DOHH2 (cell line): ENCODE results near the gene FBXO4.
"Not testable (repeated sequence)": the region's sequence is repeated elsewhere in the genome, so short reads cannot be mapped to it uniquely, and the experiment has no call there.

Experiments
- H3F3A ChIP-seq: fragments of 200-600 bp; sonication (generic), shearing (Covaris generic); 2 replicates; pipeline ENCODE4 v1.6.0; 2016; ENCODE audit warnings: antibody characterized with exemption, mild to moderate bottlenecking; ENCODE audit not compliant: control insufficient read depth, insufficient read depth
- H3K27ac ChIP-seq: fragments of 200-600 bp; sonication (generic); 2 replicates; pipeline ENCODE4 v1.5.1; 2014; ENCODE audit warnings: low read depth, mild to moderate bottlenecking, low read length, moderate library complexity
- H3K27me3 ChIP-seq: fragments of 200-600 bp; sonication (generic); 2 replicates; pipeline ENCODE4 v1.6.1; 2014; ENCODE audit warnings: mild to moderate bottlenecking, low read length, mixed read lengths; ENCODE audit not compliant: control insufficient read depth
- H3K36me3 ChIP-seq: fragments of 200-600 bp; sonication (generic); 2 replicates; pipeline ENCODE4 v1.6.1; 2014; ENCODE audit warnings: mild to moderate bottlenecking, low read length, moderate library complexity, mixed read lengths; ENCODE audit not compliant: control insufficient read depth
- H3K4me1 ChIP-seq: fragments of 200-600 bp; sonication (generic); 2 replicates; pipeline ENCODE4 v1.6.1; 2014; ENCODE audit warnings: mild to moderate bottlenecking, low read length, mixed read lengths; ENCODE audit not compliant: control insufficient read depth
- H3K4me2 ChIP-seq: fragments of 200-600 bp; sonication (generic); 2 replicates; pipeline ENCODE4 v1.6.0; 2014; ENCODE audit warnings: mild to moderate bottlenecking, low read length, moderate library complexity
- H3K4me3 ChIP-seq: fragments of 200-600 bp; sonication (generic); 2 replicates; pipeline ENCODE4 v1.5.1; 2014; ENCODE audit warnings: mild to moderate bottlenecking, low read length, mixed read lengths
- H3K79me2 ChIP-seq: fragments of 200-600 bp; sonication (generic); 2 replicates; pipeline ENCODE4 v1.6.1; 2014; ENCODE audit warnings: mild to moderate bottlenecking, low read length, mixed read lengths; ENCODE audit not compliant: control insufficient read depth
- H3K9me2 ChIP-seq: fragments of 200-600 bp; sonication (generic); replicated peaks from 2 replicates; pipeline ENCODE4 v1.6.1; 2014; ENCODE audit warnings: mild to moderate bottlenecking, low read length, mixed read lengths; ENCODE audit not compliant: control insufficient read depth
- H3K9me3 ChIP-seq: fragments of 200-600 bp; sonication (generic); 2 replicates; pipeline ENCODE4 v1.6.1; 2014; ENCODE audit warnings: antibody characterized with exemption, low read length, mixed read lengths; ENCODE audit not compliant: control insufficient read depth, insufficient read depth
- H4K20me1 ChIP-seq: fragments of 200-600 bp; sonication (generic); 2 replicates; pipeline ENCODE4 v1.6.0; 2014; ENCODE audit warnings: low read depth, mild to moderate bottlenecking, antibody characterized with exemption, low read length, moderate library complexity; ENCODE audit not compliant: control insufficient read depth, insufficient read depth
- CTCF ChIP-seq: fragments of 200-600 bp; sonication (generic); IDR thresholded peaks from one replicate; pipeline ENCODE4 v1.5.1; 2014; ENCODE audit warnings: antibody characterized with exemption, mild to moderate bottlenecking, low read depth, low read length; ENCODE audit not compliant: poor library complexity, severe bottlenecking
- EZH2phosphoT487 ChIP-seq: fragments of 200-600 bp; sonication (generic); IDR thresholded peaks from 2 replicates; pipeline ENCODE4 v1.6.1; 2017; ENCODE audit warnings: borderline replicate concordance, mild to moderate bottlenecking, antibody characterized with exemption, low read length, moderate library complexity, mixed read lengths

FBXO4 gene

GRCh38 chr5:41980870-41981269, 55.8 kb downstream of the FBXO4 start:
- no peaks in the 10 kb centered on the region for H3F3A ChIP-seq
- peaks cover 12% of the 10 kb centered on the region for H3K27me3 ChIP-seq
- H3K79me2 ChIP-seq: no peaks in the 10 kb centered on the region
- TF ChIP-seq EZH2phosphoT487 (no peak), CTCF (no peak)
- H3K4me2 ChIP-seq: no peak overlapping the region
- no peak overlapping the region for H3K27ac ChIP-seq
- H3K36me3 ChIP-seq: no peaks in the 10 kb centered on the region
- no peaks in the 10 kb centered on the region for H4K20me1 ChIP-seq
- H3K9me3 ChIP-seq: no peaks in the 10 kb centered on the region
- H3K4me3 ChIP-seq: no peak overlapping the region
- H3K9me2 ChIP-seq: no peaks in the 10 kb centered on the region
- H3K4me1 ChIP-seq: no peaks in the 10 kb centered on the region

DNA sequence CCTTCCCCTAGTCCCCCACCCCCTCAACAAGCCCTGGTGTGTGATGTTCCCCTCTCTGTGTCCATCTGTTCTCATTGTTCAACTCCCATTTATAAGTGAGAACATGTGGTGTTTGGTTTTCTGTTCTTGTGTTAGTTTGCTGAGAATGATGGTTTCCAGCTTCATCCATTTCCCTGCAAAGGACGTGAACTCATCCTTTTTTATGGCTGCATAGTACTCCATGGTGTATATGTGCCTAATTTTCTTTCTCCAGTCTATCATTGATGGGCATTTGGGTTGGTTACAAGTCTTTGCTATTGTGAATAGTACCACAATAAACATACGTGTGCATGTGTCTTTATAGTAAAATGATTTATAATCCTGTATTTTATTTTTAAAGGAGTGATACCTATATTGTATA, 57.8 kb downstream of the FBXO4 start:
- H3K9me2 ChIP-seq, H3K4me2 ChIP-seq, H3F3A ChIP-seq, H3K36me3 ChIP-seq, H4K20me1 ChIP-seq, H3K9me3 ChIP-seq, H3K27ac ChIP-seq, H3K4me3 ChIP-seq, H3K79me2 ChIP-seq, H3K4me1 ChIP-seq: not testable (repeated sequence)
- peaks cover 12% of the 10 kb centered on the region for H3K27me3 ChIP-seq

DNA sequence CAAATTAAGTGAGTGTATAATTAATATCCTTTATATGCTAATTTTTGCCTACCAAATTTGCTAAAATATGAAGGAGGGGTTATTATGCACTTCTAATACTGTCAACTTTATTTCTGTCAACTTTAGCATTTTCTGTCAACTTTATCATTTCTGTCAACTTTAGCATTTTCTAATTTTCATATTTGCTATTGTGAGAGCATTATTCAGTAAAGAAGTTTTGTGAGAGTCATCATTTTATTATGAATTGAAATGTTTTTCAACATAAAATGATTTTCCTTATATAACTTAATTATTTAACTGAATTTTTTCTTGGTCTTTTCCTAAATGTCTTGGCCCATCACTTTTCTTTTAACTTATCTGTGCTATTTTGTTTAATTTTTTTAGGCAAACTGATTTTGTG, 58.2 kb downstream of the FBXO4 start:
- no peaks in the 10 kb centered on the region for H3K9me2 ChIP-seq
- no peaks in the 10 kb centered on the region for H3K79me2 ChIP-seq
- H3K4me3 ChIP-seq: no peak overlapping the region
- no peaks in the 10 kb centered on the region for H3K4me1 ChIP-seq
- no peak overlapping the region for H3K4me2 ChIP-seq
- no peaks in the 10 kb centered on the region for H3F3A ChIP-seq
- no peak for TF ChIP-seq CTCF
- TF ChIP-seq EZH2phosphoT487: no peak
- H3K27ac ChIP-seq: no peak overlapping the region
- H4K20me1 ChIP-seq: no peaks in the 10 kb centered on the region
- no peaks in the 10 kb centered on the region for H3K9me3 ChIP-seq
- H3K27me3 ChIP-seq: peaks cover 12% of the 10 kb centered on the region
- H3K36me3 ChIP-seq: no peaks in the 10 kb centered on the region

GRCh38 chr5:41985945-41986695, 61.0 kb downstream of the FBXO4 start:
- H4K20me1 ChIP-seq: no peaks in the 10 kb centered on the region
- TF ChIP-seq EZH2phosphoT487 (no peak), CTCF (no peak)
- H3K9me2 ChIP-seq: no peaks in the 10 kb centered on the region
- H3F3A ChIP-seq: no peaks in the 10 kb centered on the region
- no peaks in the 10 kb centered on the region for H3K36me3 ChIP-seq
- no peaks in the 10 kb centered on the region for H3K4me1 ChIP-seq
- H3K4me3 ChIP-seq: no peak overlapping the region
- no peak overlapping the region for H3K27ac ChIP-seq
- no peak overlapping the region for H3K4me2 ChIP-seq
- H3K9me3 ChIP-seq: no peaks in the 10 kb centered on the region
- peaks cover 12% of the 10 kb centered on the region for H3K27me3 ChIP-seq
- no peaks in the 10 kb centered on the region for H3K79me2 ChIP-seq
